ENCODE data around the gene CDADC1. TPM values are rescaled to one million over a fixed set of nuclear protein-coding genes. Genes with fewer than 3 reads are reported as not detected.
"Not testable (repeated sequence)": the region's sequence is repeated elsewhere in the genome, so short reads cannot be mapped to it uniquely, and the experiment has no call there.

The CDADC1 gene
- polyA plus RNA-seq, 2 donors = 2.5 to 2.7 TPM

- H3K4me1 ChIP-seq (ENCODE audit: control insufficient read depth in 2 of 2, insufficient read depth in 2 of 2, low read length in 1 of 2) = no peaks in the 10 kb centered on the region
- H3K27me3 ChIP-seq (ENCODE audit: control insufficient read depth in 1 of 2, insufficient read depth in 2 of 2, low read length in 2 of 2) = no peaks in the 10 kb centered on the region
- no peak overlapping the region for H3K4me3 ChIP-seq (ENCODE audit: low read depth in 1 of 2, low read length in 2 of 2)
- H3K36me3 ChIP-seq (ENCODE audit: control insufficient read depth in 2 of 2, insufficient read depth in 2 of 2, low read length in 1 of 2) = no peaks in the 10 kb centered on the region
- H3K9me3 ChIP-seq (ENCODE audit: control insufficient read depth in 2 of 2, insufficient read depth in 1 of 2, low read depth in 1 of 2, low read length in 1 of 2) = no peaks in the 10 kb centered on the region
- no peak overlapping the region for H3K27ac ChIP-seq (ENCODE audit: low read depth in 2 of 2, low read length in 1 of 2)
Observed at GRCh38 chr13:49279885-49280284, 32.2 kb downstream of the CDADC1 start.

- H3K36me3 ChIP-seq (ENCODE audit: control insufficient read depth in 2 of 2, insufficient read depth in 2 of 2, low read length in 1 of 2) = no peaks in the 10 kb centered on the region
- H3K4me3 ChIP-seq (ENCODE audit: low read depth in 1 of 2, low read length in 2 of 2) = no peak overlapping the region
- no peak overlapping the region for H3K27ac ChIP-seq (ENCODE audit: low read depth in 2 of 2, low read length in 1 of 2)
- no peaks in the 10 kb centered on the region for H3K27me3 ChIP-seq (ENCODE audit: control insufficient read depth in 1 of 2, insufficient read depth in 2 of 2, low read length in 2 of 2)
- no peaks in the 10 kb centered on the region for H3K4me1 ChIP-seq (ENCODE audit: control insufficient read depth in 2 of 2, insufficient read depth in 2 of 2, low read length in 1 of 2)
- WGBS, 2 donors = 84 to 94% methylated on average over 1 of the region's 1 CpG
- no peaks in the 10 kb centered on the region for H3K9me3 ChIP-seq (ENCODE audit: control insufficient read depth in 2 of 2, insufficient read depth in 1 of 2, low read depth in 1 of 2, low read length in 1 of 2)
Observed at GRCh38 chr13:49287995-49288394, 40.3 kb downstream of the CDADC1 start.

- Histone ChIP-seq H3K4me3 (ENCODE audit: low read depth in 1 of 2, low read length in 2 of 2) (no peak overlapping the region), H3K27ac (ENCODE audit: low read depth in 2 of 2, low read length in 1 of 2) (no peak overlapping the region), H3K36me3 (ENCODE audit: control insufficient read depth in 2 of 2, insufficient read depth in 2 of 2, low read length in 1 of 2) (no peaks in the 10 kb centered on the region), H3K27me3 (ENCODE audit: control insufficient read depth in 1 of 2, insufficient read depth in 2 of 2, low read length in 2 of 2) (no peaks in the 10 kb centered on the region), H3K4me1 (ENCODE audit: control insufficient read depth in 2 of 2, insufficient read depth in 2 of 2, low read length in 1 of 2) (no peaks in the 10 kb centered on the region), H3K9me3 (ENCODE audit: control insufficient read depth in 2 of 2, insufficient read depth in 1 of 2, low read depth in 1 of 2, low read length in 1 of 2) (no peaks in the 10 kb centered on the region)
Observed at GRCh38 chr13:49288458-49288857, 40.7 kb downstream of the CDADC1 start.

- Histone ChIP-seq H3K4me3 (ENCODE audit: low read depth in 1 of 2, low read length in 2 of 2) (no peak overlapping the region), H3K36me3 (ENCODE audit: control insufficient read depth in 2 of 2, insufficient read depth in 2 of 2, low read length in 1 of 2) (no peaks in the 10 kb centered on the region), H3K27me3 (ENCODE audit: control insufficient read depth in 1 of 2, insufficient read depth in 2 of 2, low read length in 2 of 2) (no peaks in the 10 kb centered on the region), H3K9me3 (ENCODE audit: control insufficient read depth in 2 of 2, insufficient read depth in 1 of 2, low read depth in 1 of 2, low read length in 1 of 2) (no peaks in the 10 kb centered on the region), H3K27ac (ENCODE audit: low read depth in 2 of 2, low read length in 1 of 2) (peak overlapping the region in 1 of 2 donors; percentile 15), H3K4me1 (ENCODE audit: control insufficient read depth in 2 of 2, insufficient read depth in 2 of 2, low read length in 1 of 2) (no peaks in the 10 kb centered on the region)
- 39 to 43% methylated on average over 6 of the region's 6 CpGs for WGBS, 2 donors
Observed at GRCh38 chr13:49292742-49293486, 45.2 kb downstream of the CDADC1 start.

GRCh38 chr13:49294723-49295122 is 47.0 kb downstream of the CDADC1 start:
- H3K4me3 ChIP-seq (ENCODE audit: low read depth in 1 of 2, low read length in 2 of 2); H3K36me3 ChIP-seq (ENCODE audit: control insufficient read depth in 2 of 2, insufficient read depth in 2 of 2, low read length in 1 of 2); H3K27ac ChIP-seq (ENCODE audit: low read depth in 2 of 2, low read length in 1 of 2); H3K9me3 ChIP-seq (ENCODE audit: control insufficient read depth in 2 of 2, insufficient read depth in 1 of 2, low read depth in 1 of 2, low read length in 1 of 2); H3K4me1 ChIP-seq (ENCODE audit: control insufficient read depth in 2 of 2, insufficient read depth in 2 of 2, low read length in 1 of 2); H3K27me3 ChIP-seq (ENCODE audit: control insufficient read depth in 1 of 2, insufficient read depth in 2 of 2, low read length in 2 of 2): not testable (repeated sequence)
- WGBS, 2 donors = 96 to 97% methylated on average over 6 of the region's 6 CpGs

- no peaks in the 10 kb centered on the region for H3K4me1 ChIP-seq (ENCODE audit: control insufficient read depth in 2 of 2, insufficient read depth in 2 of 2, low read length in 1 of 2)
- no peaks in the 10 kb centered on the region for H3K27me3 ChIP-seq (ENCODE audit: control insufficient read depth in 1 of 2, insufficient read depth in 2 of 2, low read length in 2 of 2)
- 65 to 66% methylated on average over 6 of the region's 6 CpGs for WGBS, 2 donors
- H3K9me3 ChIP-seq (ENCODE audit: control insufficient read depth in 2 of 2, insufficient read depth in 1 of 2, low read depth in 1 of 2, low read length in 1 of 2) = no peaks in the 10 kb centered on the region
- no peak overlapping the region for H3K27ac ChIP-seq (ENCODE audit: low read depth in 2 of 2, low read length in 1 of 2)
- no peak overlapping the region for H3K4me3 ChIP-seq (ENCODE audit: low read depth in 1 of 2, low read length in 2 of 2)
- no peaks in the 10 kb centered on the region for H3K36me3 ChIP-seq (ENCODE audit: control insufficient read depth in 2 of 2, insufficient read depth in 2 of 2, low read length in 1 of 2)
Observed at GRCh38 chr13:49295244-49295643, 47.5 kb downstream of the CDADC1 start.

- Histone ChIP-seq H3K4me3 (ENCODE audit: low read depth in 1 of 2, low read length in 2 of 2) (no peak overlapping the region), H3K27ac (ENCODE audit: low read depth in 2 of 2, low read length in 1 of 2) (no peak overlapping the region), H3K9me3 (ENCODE audit: control insufficient read depth in 2 of 2, insufficient read depth in 1 of 2, low read depth in 1 of 2, low read length in 1 of 2) (no peaks in the 10 kb centered on the region), H3K4me1 (ENCODE audit: control insufficient read depth in 2 of 2, insufficient read depth in 2 of 2, low read length in 1 of 2) (no peaks in the 10 kb centered on the region), H3K36me3 (ENCODE audit: control insufficient read depth in 2 of 2, insufficient read depth in 2 of 2, low read length in 1 of 2) (no peaks in the 10 kb centered on the region), H3K27me3 (ENCODE audit: control insufficient read depth in 1 of 2, insufficient read depth in 2 of 2, low read length in 2 of 2) (no peaks in the 10 kb centered on the region)
- 98 to 99% methylated on average over 2 of the region's 2 CpGs for WGBS, 2 donors
Observed at GRCh38 chr13:49296659-49297058, 48.9 kb downstream of the CDADC1 start.

GRCh38 chr13:49297338-49297737 is 49.6 kb downstream of the CDADC1 start:
- H3K4me1 ChIP-seq (ENCODE audit: control insufficient read depth in 2 of 2, insufficient read depth in 2 of 2, low read length in 1 of 2) = peaks cover 0 to 2% of the 10 kb centered on the region in 2 donors
- H3K27ac ChIP-seq (ENCODE audit: low read depth in 2 of 2, low read length in 1 of 2) = no peak overlapping the region
- no peaks in the 10 kb centered on the region for H3K9me3 ChIP-seq (ENCODE audit: control insufficient read depth in 2 of 2, insufficient read depth in 1 of 2, low read depth in 1 of 2, low read length in 1 of 2)
- H3K4me3 ChIP-seq (ENCODE audit: low read depth in 1 of 2, low read length in 2 of 2) = no peak overlapping the region
- no peaks in the 10 kb centered on the region for H3K36me3 ChIP-seq (ENCODE audit: control insufficient read depth in 2 of 2, insufficient read depth in 2 of 2, low read length in 1 of 2)
- H3K27me3 ChIP-seq (ENCODE audit: control insufficient read depth in 1 of 2, insufficient read depth in 2 of 2, low read length in 2 of 2) = no peaks in the 10 kb centered on the region
- 86 to 88% methylated on average over 4 of the region's 4 CpGs for WGBS, 2 donors

- Histone ChIP-seq H3K36me3 (ENCODE audit: control insufficient read depth in 2 of 2, insufficient read depth in 2 of 2, low read length in 1 of 2) (no peaks in the 10 kb centered on the region), H3K4me3 (ENCODE audit: low read depth in 1 of 2, low read length in 2 of 2) (no peak overlapping the region), H3K9me3 (ENCODE audit: control insufficient read depth in 2 of 2, insufficient read depth in 1 of 2, low read depth in 1 of 2, low read length in 1 of 2) (no peaks in the 10 kb centered on the region), H3K27ac (ENCODE audit: low read depth in 2 of 2, low read length in 1 of 2) (no peak overlapping the region), H3K27me3 (ENCODE audit: control insufficient read depth in 1 of 2, insufficient read depth in 2 of 2, low read length in 2 of 2) (no peaks in the 10 kb centered on the region), H3K4me1 (ENCODE audit: control insufficient read depth in 2 of 2, insufficient read depth in 2 of 2, low read length in 1 of 2) (peaks cover 0 to 4% of the 10 kb centered on the region in 2 donors)
Observed at GRCh38 chr13:49298416-49298815, 50.7 kb downstream of the CDADC1 start.

GRCh38 chr13:49298903-49299605 is 51.3 kb downstream of the CDADC1 start:
- Histone ChIP-seq H3K27me3 (ENCODE audit: control insufficient read depth in 1 of 2, insufficient read depth in 2 of 2, low read length in 2 of 2) (no peaks in the 10 kb centered on the region), H3K4me1 (ENCODE audit: control insufficient read depth in 2 of 2, insufficient read depth in 2 of 2, low read length in 1 of 2) (peaks cover 0 to 9% of the 10 kb centered on the region in 2 donors), H3K27ac (ENCODE audit: low read depth in 2 of 2, low read length in 1 of 2) (no peak overlapping the region), H3K36me3 (ENCODE audit: control insufficient read depth in 2 of 2, insufficient read depth in 2 of 2, low read length in 1 of 2) (no peaks in the 10 kb centered on the region), H3K4me3 (ENCODE audit: low read depth in 1 of 2, low read length in 2 of 2) (no peak overlapping the region), H3K9me3 (ENCODE audit: control insufficient read depth in 2 of 2, insufficient read depth in 1 of 2, low read depth in 1 of 2, low read length in 1 of 2) (no peaks in the 10 kb centered on the region)
- WGBS, 2 donors = 86% methylated on average over 7 of the region's 7 CpGs

Data from esophagus (tissue), 2 donors.